Activated CD8-positive, alpha-beta T cell treated with anti-CD3 and anti-CD28 coated beads for 36 hours (primary cell): ENCODE results near the gene PRKCE. TPM values are rescaled to one million over a fixed set of nuclear protein-coding genes. Genes with fewer than 3 reads are reported as not detected.

Experiments used
- ATAC-seq: fragments of 200-7000 bp; cut with Tn5 transposase; one replicate; pipeline ENCODE4 v1.10.0; 2021; ENCODE audit warnings: mild to moderate bottlenecking, moderate library complexity
- CTCF ChIA-PET: fragments of 350-600 bp; sonication (Branson Sonifier 250); formaldehyde crosslinking; loops from one replicate; lab custom pipeline; 2021; ENCODE audit warnings: antibody characterized with exemption; lab: Charles Lee
- POLR2A ChIA-PET: fragments of 350-600 bp; sonication (Branson Sonifier 250); formaldehyde crosslinking; loops from one replicate; lab custom pipeline; 2021; ENCODE audit warnings: antibody characterized with exemption; lab: Charles Lee
- DNase-seq: peaks from one replicate; pipeline ENCODE4 v3.0.0-alpha.2; 2020
- H3K27ac Mint-ChIP-seq: one replicate; pipeline ENCODE4 v1.8.0; 2021; ENCODE audit warnings: mild to moderate bottlenecking, mixed read lengths
- H3K27me3 Mint-ChIP-seq: one replicate; pipeline ENCODE4 v1.8.0; 2021; ENCODE audit warnings: mixed read lengths
- H3K36me3 Mint-ChIP-seq: one replicate; pipeline ENCODE4 v1.8.0; 2021; ENCODE audit warnings: low read depth, mixed read lengths
- H3K4me1 Mint-ChIP-seq: one replicate; pipeline ENCODE4 v1.8.0; 2021; ENCODE audit warnings: low read depth, mixed read lengths
- H3K4me3 Mint-ChIP-seq: one replicate; pipeline ENCODE4 v1.8.0; 2021; ENCODE audit warnings: mild to moderate bottlenecking, moderate library complexity, mixed read lengths
- H3K9me3 Mint-ChIP-seq: one replicate; pipeline ENCODE4 v1.8.0; 2021; ENCODE audit warnings: mixed read lengths
- CTCF ChIP-seq: fragments of 200-600 bp; IDR thresholded peaks from one replicate; pipeline ENCODE4 v1.8.0; 2022; ENCODE audit warnings: antibody characterized with exemption, mild to moderate bottlenecking
- intact Hi-C: fragments of 100-400 bp; cut with micrococcal nuclease; formaldehyde crosslinking; loops from one replicate; pipeline ENCODE4 v1.10.0; 2022
- total RNA-seq, 2 experiments: library from RNA; stranded (reverse); gene quantifications; one replicate each; pipeline ENCODE4 v1.2.3, GENCODE V29; 2021

PRKCE gene
- total RNA-seq, 2 experiments from 2014 or later = 11.5 to 11.9 TPM

GRCh38 chr2:45789961-45790723 lies 138.7 kb downstream of the PRKCE start:
- Mint-ChIP-seq H3K4me1 (peaks cover 4% of the 10 kb centered on the region), H3K36me3 (no peaks in the 10 kb centered on the region), H3K9me3 (no peaks in the 10 kb centered on the region), H3K27me3 (no peaks in the 10 kb centered on the region), H3K4me3 (no peak overlapping the region), H3K27ac (no peak overlapping the region)
- ChIA-PET POLR2A (no interaction called here), CTCF (interaction anchor here (2.1 to 7.4 kb wide), 2 partner anchors 11 to 146 kb away, joined by 6 to 46 read pairs; no protein-coding TSS in a partner anchor)
- DNase-seq (no peak), ATAC-seq (no peak)
- no peak for TF ChIP-seq CTCF
- intact Hi-C loops = no loop called here

GRCh38 chr2:45793305-45793962 lies 142.0 kb downstream of the PRKCE start:
- H3K36me3 Mint-ChIP-seq = no peaks in the 10 kb centered on the region
- TF ChIP-seq CTCF = no peak
- CTCF ChIA-PET = interaction anchor here (0.7 to 7.4 kb wide), 2 partner anchors 14 to 155 kb away, joined by 3 to 46 read pairs; no protein-coding TSS in a partner anchor
- no peak overlapping the region for H3K4me3 Mint-ChIP-seq
- intact Hi-C loops = no loop called here
- no peaks in the 10 kb centered on the region for H3K27me3 Mint-ChIP-seq
- H3K27ac Mint-ChIP-seq = no peak overlapping the region
- no peaks in the 10 kb centered on the region for H3K9me3 Mint-ChIP-seq
- no peak for ATAC-seq
- POLR2A ChIA-PET = no interaction called here
- H3K4me1 Mint-ChIP-seq = no peaks in the 10 kb centered on the region
- DNase-seq = no peak

- no peak for ATAC-seq
- no peak for TF ChIP-seq CTCF
- POLR2A ChIA-PET = no interaction called here
Measured at GRCh38 chr2:45794134-45794617, 142.7 kb downstream of the PRKCE start.

GRCh38 chr2:45796500-45796899 lies 145.0 kb downstream of the PRKCE start:
- Mint-ChIP-seq H3K4me1 (no peaks in the 10 kb centered on the region), H3K4me3 (no peak overlapping the region), H3K36me3 (no peaks in the 10 kb centered on the region), H3K9me3 (no peaks in the 10 kb centered on the region), H3K27me3 (no peaks in the 10 kb centered on the region), H3K27ac (no peak overlapping the region)
- no peak for TF ChIP-seq CTCF
- intact Hi-C loops = no loop called here
- ATAC-seq = no peak
- ChIA-PET CTCF (interaction anchor here (1.5 to 3.9 kb wide), 2 partner anchors 17 to 66 kb away, joined by 3 to 25 read pairs; no protein-coding TSS in a partner anchor), POLR2A (interaction anchor here (0.9 kb wide), 1 partner anchor 9 kb away, joined by 3 read pairs; no protein-coding TSS in a partner anchor)
- no peak for DNase-seq

More at GRCh38 chr2:45794134-45794617, 142.7 kb downstream of the PRKCE start:
- H3K4me1 Mint-ChIP-seq = no peaks in the 10 kb centered on the region
- H3K4me3 Mint-ChIP-seq = no peak overlapping the region
- H3K27ac Mint-ChIP-seq = no peak overlapping the region
- intact Hi-C loops = no loop called here
- H3K9me3 Mint-ChIP-seq = no peaks in the 10 kb centered on the region
- DNase-seq = no peak
- H3K27me3 Mint-ChIP-seq = no peaks in the 10 kb centered on the region
- CTCF ChIA-PET = no interaction called here
- H3K36me3 Mint-ChIP-seq = no peaks in the 10 kb centered on the region
